Measurements from ENCODE around the gene RBPJL.

RBPJL gene

GRCh38 chr20:45306431-45306982 is at the start of gene RBPJL:
RBPJL (plus strand) TSS chr20:45306840; CDS start chr20:45306923, 83 bp downstream.
- TF ChIP-seq CTBP1 (IDR thresholded peaks at IDR 0.05; ENCODE audit: borderline replicate concordance), result no peak
- no peak for TF ChIP-seq TARDBP (IDR thresholded peaks at IDR 0.05)
- TF ChIP-seq SP1 (IDR thresholded peaks at IDR 0.05), result no peak
- no peak for TF ChIP-seq FOXM1 (IDR thresholded peaks at IDR 0.05; ENCODE audit: borderline replicate concordance)
- TF ChIP-seq SUZ12 (IDR thresholded peaks at IDR 0.05), result no peak
- TF ChIP-seq ARNT (IDR thresholded peaks at IDR 0.05), result no peak
- CTCF ChIA-PET, result no interaction called here
- POLR2A ChIA-PET, result no interaction called here
- DNase-seq (ENCODE audit: extremely low spot score), result no peak

GRCh38 chr20:45257161-45257560 is 49.5 kb upstream of the RBPJL start:
- ChIA-PET POLR2A (no interaction called here), CTCF (no interaction called here)
- DNase-seq (ENCODE audit: extremely low spot score), result no peak
- TF ChIP-seq LEF1 (IDR thresholded peaks at IDR 0.05; ENCODE audit: borderline replicate concordance) (no peak), CTBP1 (IDR thresholded peaks at IDR 0.05; ENCODE audit: borderline replicate concordance) (no peak), PKNOX1 (IDR thresholded peaks at IDR 0.05) (no peak), HDGF (IDR thresholded peaks at IDR 0.05; ENCODE audit: borderline replicate concordance) (no peak), TARDBP (IDR thresholded peaks at IDR 0.05) (no peak), ARNT (IDR thresholded peaks at IDR 0.05) (no peak), FOXK2 (IDR thresholded peaks at IDR 0.05) (no peak), BHLHE40 (IDR thresholded peaks at IDR 0.05; ENCODE audit: borderline replicate concordance) (no peak), FOXA1 (IDR thresholded peaks at IDR 0.05) (no peak), ELF4 (IDR thresholded peaks at IDR 0.05) (no peak)

GRCh38 chr20:45257711-45258110 is 48.9 kb upstream of the RBPJL start:
- no peak for DNase-seq (ENCODE audit: extremely low spot score)
- TF ChIP-seq ELF4 (IDR thresholded peaks at IDR 0.05), result no peak
- TF ChIP-seq SUZ12 (IDR thresholded peaks at IDR 0.05), result no peak
- no peak for TF ChIP-seq ZNF384 (IDR thresholded peaks at IDR 0.05)
- TF ChIP-seq TARDBP (IDR thresholded peaks at IDR 0.05), result no peak
- ChIA-PET POLR2A (no interaction called here), CTCF (no interaction called here)

- no peak for DNase-seq (ENCODE audit: extremely low spot score)
- POLR2A ChIA-PET, result no interaction called here
- TF ChIP-seq TARDBP (IDR thresholded peaks at IDR 0.05), result no peak
- TF ChIP-seq FOXM1 (IDR thresholded peaks at IDR 0.05; ENCODE audit: borderline replicate concordance), result no peak
- no peak for TF ChIP-seq SP1 (IDR thresholded peaks at IDR 0.05)
- no peak for TF ChIP-seq L3MBTL2 (conservative IDR thresholded peaks at IDR 0.05)
- no peak for TF ChIP-seq FOXK2 (IDR thresholded peaks at IDR 0.05)
- TF ChIP-seq ELF4 (IDR thresholded peaks at IDR 0.05), result no peak
- no peak for TF ChIP-seq ARNT (IDR thresholded peaks at IDR 0.05)
- TF ChIP-seq CTBP1 (IDR thresholded peaks at IDR 0.05; ENCODE audit: borderline replicate concordance), result no peak
- TF ChIP-seq HDGF (IDR thresholded peaks at IDR 0.05; ENCODE audit: borderline replicate concordance), result no peak
- TF ChIP-seq LEF1 (IDR thresholded peaks at IDR 0.05; ENCODE audit: borderline replicate concordance), result no peak
- TF ChIP-seq NFRKB (IDR thresholded peaks at IDR 0.05), result no peak
- no peak for TF ChIP-seq PKNOX1 (IDR thresholded peaks at IDR 0.05)
- TF ChIP-seq ZNF384 (IDR thresholded peaks at IDR 0.05), result no peak
- CTCF ChIA-PET, result interaction anchor here (0.6 kb wide), 1 partner anchor 918 kb away, joined by 3 read pairs; no protein-coding TSS in a partner anchor
Measured at GRCh38 chr20:45258259-45258658, 48.4 kb upstream of the RBPJL start.

GRCh38 chr20:45258664-45259063 is 48.0 kb upstream of the RBPJL start:
- CTCF ChIA-PET, result interaction anchor here (0.6 to 1.2 kb wide), 2 partner anchors 36 to 918 kb away, joined by 3 read pairs; no protein-coding TSS in a partner anchor
- no peak for DNase-seq (ENCODE audit: extremely low spot score)
- POLR2A ChIA-PET, result no interaction called here
- TF ChIP-seq TARDBP (IDR thresholded peaks at IDR 0.05) (no peak), SP1 (IDR thresholded peaks at IDR 0.05) (no peak), FOXM1 (IDR thresholded peaks at IDR 0.05; ENCODE audit: borderline replicate concordance) (no peak), ARNT (IDR thresholded peaks at IDR 0.05) (no peak), L3MBTL2 (conservative IDR thresholded peaks at IDR 0.05) (no peak), FOXA1 (IDR thresholded peaks at IDR 0.05) (no peak), BHLHE40 (IDR thresholded peaks at IDR 0.05; ENCODE audit: borderline replicate concordance) (no peak), ZNF384 (IDR thresholded peaks at IDR 0.05) (no peak), LEF1 (IDR thresholded peaks at IDR 0.05; ENCODE audit: borderline replicate concordance) (no peak)

- CTCF ChIA-PET, result no interaction called here
- POLR2A ChIA-PET, result no interaction called here
- no peak for DNase-seq (ENCODE audit: extremely low spot score)
- no peak for TF ChIP-seq CTBP1 (IDR thresholded peaks at IDR 0.05; ENCODE audit: borderline replicate concordance)
- no peak for TF ChIP-seq ELF4 (IDR thresholded peaks at IDR 0.05)
- TF ChIP-seq BHLHE40 (IDR thresholded peaks at IDR 0.05; ENCODE audit: borderline replicate concordance), result no peak
- no peak for TF ChIP-seq L3MBTL2 (conservative IDR thresholded peaks at IDR 0.05)
- no peak for TF ChIP-seq HDGF (IDR thresholded peaks at IDR 0.05; ENCODE audit: borderline replicate concordance)
- TF ChIP-seq FOXK2 (IDR thresholded peaks at IDR 0.05), result no peak
Measured at GRCh38 chr20:45263556-45264266, 42.9 kb upstream of the RBPJL start.

- DNase-seq (ENCODE audit: extremely low spot score), result no peak
- CTCF ChIA-PET, result no interaction called here
- POLR2A ChIA-PET, result no interaction called here
- TF ChIP-seq ELF4 (IDR thresholded peaks at IDR 0.05), result no peak
- TF ChIP-seq BHLHE40 (IDR thresholded peaks at IDR 0.05; ENCODE audit: borderline replicate concordance), result no peak
- no peak for TF ChIP-seq LEF1 (IDR thresholded peaks at IDR 0.05; ENCODE audit: borderline replicate concordance)
- TF ChIP-seq CTBP1 (IDR thresholded peaks at IDR 0.05; ENCODE audit: borderline replicate concordance), result no peak
- no peak for TF ChIP-seq FOXA1 (IDR thresholded peaks at IDR 0.05)
- no peak for TF ChIP-seq TARDBP (IDR thresholded peaks at IDR 0.05)
- no peak for TF ChIP-seq SUZ12 (IDR thresholded peaks at IDR 0.05)
- no peak for TF ChIP-seq FOXK2 (IDR thresholded peaks at IDR 0.05)
- TF ChIP-seq ZNF384 (IDR thresholded peaks at IDR 0.05), result no peak
- TF ChIP-seq ARNT (IDR thresholded peaks at IDR 0.05), result no peak
- no peak for TF ChIP-seq HDGF (IDR thresholded peaks at IDR 0.05; ENCODE audit: borderline replicate concordance)
- TF ChIP-seq SP1 (IDR thresholded peaks at IDR 0.05), result no peak
- TF ChIP-seq NFRKB (IDR thresholded peaks at IDR 0.05), result no peak
- TF ChIP-seq L3MBTL2 (conservative IDR thresholded peaks at IDR 0.05), result no peak
- TF ChIP-seq FOXM1 (IDR thresholded peaks at IDR 0.05; ENCODE audit: borderline replicate concordance), result no peak
- TF ChIP-seq PKNOX1 (IDR thresholded peaks at IDR 0.05), result no peak
Measured at GRCh38 chr20:45266977-45267376, 39.7 kb upstream of the RBPJL start.

Measured in HEK293T (cell line).